Measurements from ENCODE around the gene KIF20B.

DNA sequence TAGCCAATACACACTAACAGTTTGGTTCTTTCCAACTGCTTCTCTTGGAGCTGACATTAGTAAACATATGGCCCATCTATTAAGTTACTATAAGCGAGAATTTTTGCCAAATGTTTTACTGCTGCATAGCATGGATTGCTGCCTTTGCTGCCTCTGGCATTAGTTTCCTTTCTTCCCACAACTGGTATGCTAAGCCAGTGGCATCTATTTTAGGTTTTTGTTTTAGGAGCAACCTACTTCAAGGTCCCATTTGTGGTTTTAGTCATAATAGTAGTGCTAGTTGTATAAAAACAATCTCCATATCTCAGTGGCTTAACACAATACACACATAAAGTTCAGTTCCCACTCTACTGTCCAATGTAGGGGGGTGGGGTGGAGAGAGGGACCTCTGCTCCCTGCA lies 30.5 kb upstream of the KIF20B start:
- TF ChIP-seq, protein P1, sequence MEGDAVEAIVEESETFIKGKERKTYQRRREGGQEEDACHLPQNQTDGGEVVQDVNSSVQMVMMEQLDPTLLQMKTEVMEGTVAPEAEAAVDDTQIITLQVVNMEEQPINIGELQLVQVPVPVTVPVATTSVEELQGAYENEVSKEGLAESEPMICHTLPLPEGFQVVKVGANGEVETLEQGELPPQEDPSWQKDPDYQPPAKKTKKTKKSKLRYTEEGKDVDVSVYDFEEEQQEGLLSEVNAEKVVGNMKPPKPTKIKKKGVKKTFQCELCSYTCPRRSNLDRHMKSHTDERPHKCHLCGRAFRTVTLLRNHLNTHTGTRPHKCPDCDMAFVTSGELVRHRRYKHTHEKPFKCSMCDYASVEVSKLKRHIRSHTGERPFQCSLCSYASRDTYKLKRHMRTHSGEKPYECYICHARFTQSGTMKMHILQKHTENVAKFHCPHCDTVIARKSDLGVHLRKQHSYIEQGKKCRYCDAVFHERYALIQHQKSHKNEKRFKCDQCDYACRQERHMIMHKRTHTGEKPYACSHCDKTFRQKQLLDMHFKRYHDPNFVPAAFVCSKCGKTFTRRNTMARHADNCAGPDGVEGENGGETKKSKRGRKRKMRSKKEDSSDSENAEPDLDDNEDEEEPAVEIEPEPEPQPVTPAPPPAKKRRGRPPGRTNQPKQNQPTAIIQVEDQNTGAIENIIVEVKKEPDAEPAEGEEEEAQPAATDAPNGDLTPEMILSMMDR (IDR thresholded peaks at IDR 0.05) = no peak
- TF ChIP-seq EP300 (IDR thresholded peaks at IDR 0.05) = no peak
